DND-41 (cell line): ENCODE results near the gene C1orf56.

Experiments used
- CTCF ChIP-seq: IDR thresholded peaks from 2 replicates; pipeline ENCODE4 v1.5.1; 2012; ENCODE audit warnings: borderline replicate concordance, low read length, moderate library complexity, mild to moderate bottlenecking; ENCODE audit not compliant: poor library complexity, severe bottlenecking; ENCODE audit errors: extremely low read depth
- EZH2 ChIP-seq: IDR thresholded peaks from 3 replicates; pipeline ENCODE4 v1.6.1; 2012; ENCODE audit warnings: borderline replicate concordance, low read depth, mild to moderate bottlenecking, moderate library complexity, low read length, inconsistent platforms; ENCODE audit not compliant: severe bottlenecking

DNA sequence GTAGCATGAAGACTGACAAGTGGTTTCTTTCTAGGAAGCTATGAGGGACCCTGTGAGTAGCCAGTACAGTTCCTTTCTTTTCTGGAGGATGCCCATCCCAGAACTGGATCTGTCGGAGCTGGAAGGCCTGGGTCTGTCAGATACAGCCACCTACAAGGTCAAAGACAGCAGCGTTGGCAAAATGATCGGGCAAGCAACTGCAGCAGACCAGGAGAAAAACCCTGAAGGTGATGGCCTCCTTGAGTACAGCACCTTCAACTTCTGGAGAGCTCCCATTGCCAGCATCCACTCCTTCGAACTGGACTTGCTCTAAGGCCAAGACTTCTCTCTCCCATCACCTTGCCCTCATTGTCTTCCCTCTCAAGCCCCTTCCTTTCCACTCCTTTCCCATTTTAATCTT is 19.6 kb downstream of the C1orf56 start:
- TF ChIP-seq EZH2 (no peak), CTCF (no peak)
